Thyroid gland (tissue), 4 donors: ENCODE measurements around the gene FGFR4. TPM values are rescaled to one million over a fixed set of nuclear protein-coding genes. Genes with fewer than 3 reads are reported as not detected.
A peak's percentile ranks its signal among the peaks of the same experiment; 100 is the strongest.

Experiments
- DNase-seq, 2 donors: peaks; one replicate each; pipeline ENCODE4 v3.0.0-alpha.2; 2019
- H3K27ac ChIP-seq, 3 donors: fragments of 200-600 bp; sonication (generic); 1 replicate in 2 of 3; 2 replicates in 1 of 3; pipeline ENCODE4 v1.5.1; 2016 to 2019; ENCODE audit warnings: mild to moderate bottlenecking in 1 of 3, moderate library complexity in 1 of 3
- H3K27me3 ChIP-seq: fragments of 200-600 bp; sonication (generic); one replicate; pipeline ENCODE4 v1.5.1; 2019
- H3K36me3 ChIP-seq, 2 donors: fragments of 200-600 bp; sonication (generic); one replicate each; pipeline ENCODE4 v1.5.1; 2016 to 2019
- H3K4me1 ChIP-seq, 2 donors: fragments of 200-600 bp; sonication (generic); one replicate each; pipeline ENCODE4 v1.5.1; 2017 to 2019
- H3K4me3 ChIP-seq, 3 donors: fragments of 200-600 bp; sonication (generic); replicated peaks in 1 of 3; 1 replicate in 2 of 3; 2 replicates in 1 of 3; pipeline ENCODE4 v1.5.1; 2016; ENCODE audit warnings: mild to moderate bottlenecking in 1 of 3
- H3K9me3 ChIP-seq: fragments of 200-600 bp; sonication (generic); one replicate; pipeline ENCODE4 v1.5.1; 2017
- CTCF ChIP-seq, 6 experiments: fragments of 200-600 bp in 3 of 6; fragments of 450-650 bp in 3 of 6; sonication (generic) in 3 of 6; IDR thresholded peaks; one replicate each; pipeline ENCODE4 v1.5.1; 2016 to 2019; ENCODE audit warnings: antibody characterized with exemption in 6 of 6, mild to moderate bottlenecking in 2 of 6, inconsistent platforms in 1 of 6, moderate library complexity in 1 of 6
- POLR2A ChIP-seq, 2 donors: fragments of 450-650 bp; IDR thresholded peaks; one replicate each; pipeline ENCODE4 v1.6.1; 2017; ENCODE audit warnings: antibody characterized with exemption in 2 of 2, mild to moderate bottlenecking in 2 of 2, moderate library complexity in 1 of 2
- WGBS, 2 donors: methylation state at CpG; one replicate each; pipeline ENCODE4 v1.1.5; 2017; 5-methylcytosine and 5-hydroxymethylcytosine counted together
- intact Hi-C: fragments of 100-400 bp; cut with DNase I; formaldehyde crosslinking; loops from one replicate; pipeline ENCODE4 v1.15.1; 2023
- total RNA-seq, 4 donors: library from RNA; depleted of rRNA; stranded (reverse); fragments of >200 nt; gene quantifications; one replicate each; pipeline ENCODE4 v1.2.3, GENCODE V29; 2016

The FGFR4 gene
- total RNA-seq, 4 donors from 2014 or later, result 0.49 to 1.2 (median 1.1) TPM; not detected in 1

- no peaks in the 10 kb centered on the region for H3K9me3 ChIP-seq
- 15 to 17% methylated on average over 6 of the region's 6 CpGs for WGBS, 2 donors
- no peak overlapping the region for H3K27ac ChIP-seq
- peak; percentile 65 to 72 for DNase-seq
- peaks cover 0 to 2% of the 10 kb centered on the region in 2 donors for H3K4me1 ChIP-seq
- no peaks in the 10 kb centered on the region for H3K27me3 ChIP-seq
- no peak overlapping the region for H3K4me3 ChIP-seq
- intact Hi-C loops, result no loop called here
- no peaks in the 10 kb centered on the region for H3K36me3 ChIP-seq
- no peak for TF ChIP-seq POLR2A (IDR thresholded peaks at IDR 0.05)
- TF ChIP-seq CTCF (IDR thresholded peaks at IDR 0.05), result peak; percentile 70 to 89 (median 78)
These were observed 14.9 kb upstream of the FGFR4 start for GRCh38 chr5:177071666-177072385.

GRCh38 chr5:177077335-177077734 is 9.4 kb upstream of the FGFR4 start:
- no peak overlapping the region for H3K27ac ChIP-seq
- no peaks in the 10 kb centered on the region for H3K27me3 ChIP-seq
- H3K4me1 ChIP-seq, result no peaks in the 10 kb centered on the region
- H3K4me3 ChIP-seq, result no peak overlapping the region
- TF ChIP-seq POLR2A (IDR thresholded peaks at IDR 0.05), result no peak
- no peak for TF ChIP-seq CTCF (IDR thresholded peaks at IDR 0.05)
- no peak for DNase-seq
- intact Hi-C loops, result no loop called here
- H3K36me3 ChIP-seq, result no peaks in the 10 kb centered on the region
- H3K9me3 ChIP-seq, result no peaks in the 10 kb centered on the region
- WGBS, 2 donors, result 97 to 99% methylated on average over 2 of the region's 2 CpGs

GRCh38 chr5:177079606-177080005 is 7.1 kb upstream of the FGFR4 start:
- Histone ChIP-seq H3K4me3 (no peak overlapping the region), H3K36me3 (no peaks in the 10 kb centered on the region), H3K9me3 (no peaks in the 10 kb centered on the region), H3K4me1 (no peaks in the 10 kb centered on the region), H3K27me3 (no peaks in the 10 kb centered on the region), H3K27ac (no peak overlapping the region)
- intact Hi-C loops, result no loop called here
- no peak for DNase-seq
- TF ChIP-seq POLR2A (IDR thresholded peaks at IDR 0.05) (no peak), CTCF (IDR thresholded peaks at IDR 0.05) (no peak)
- 74 to 86% methylated on average over 8 to 9 of the region's 9 CpGs for WGBS, 2 donors

- 92 to 97% methylated on average over 5 of the region's 5 CpGs for WGBS, 2 donors
These were observed 6.5 kb upstream of the FGFR4 start for GRCh38 chr5:177080265-177080664.

More at GRCh38 chr5:177080265-177080664, 6.5 kb upstream of the FGFR4 start:
- Histone ChIP-seq H3K4me3 (no peak overlapping the region), H3K4me1 (no peaks in the 10 kb centered on the region), H3K9me3 (no peaks in the 10 kb centered on the region), H3K36me3 (no peaks in the 10 kb centered on the region), H3K27ac (no peak overlapping the region), H3K27me3 (no peaks in the 10 kb centered on the region)
- TF ChIP-seq CTCF (IDR thresholded peaks at IDR 0.05) (no peak), POLR2A (IDR thresholded peaks at IDR 0.05) (no peak)
- intact Hi-C loops, result no loop called here
- DNase-seq, result no peak
